ENCODE results near the gene ACKR2. TPM values are rescaled to one million over a fixed set of nuclear protein-coding genes. Genes with fewer than 3 reads are reported as not detected.
A peak's percentile ranks its signal among the peaks of the same experiment; 100 is the strongest.

The ACKR2 gene
- total and polyA plus RNA-seq, 8 donors, result 0.77 to 7.9 (median 2.0) TPM

DNA sequence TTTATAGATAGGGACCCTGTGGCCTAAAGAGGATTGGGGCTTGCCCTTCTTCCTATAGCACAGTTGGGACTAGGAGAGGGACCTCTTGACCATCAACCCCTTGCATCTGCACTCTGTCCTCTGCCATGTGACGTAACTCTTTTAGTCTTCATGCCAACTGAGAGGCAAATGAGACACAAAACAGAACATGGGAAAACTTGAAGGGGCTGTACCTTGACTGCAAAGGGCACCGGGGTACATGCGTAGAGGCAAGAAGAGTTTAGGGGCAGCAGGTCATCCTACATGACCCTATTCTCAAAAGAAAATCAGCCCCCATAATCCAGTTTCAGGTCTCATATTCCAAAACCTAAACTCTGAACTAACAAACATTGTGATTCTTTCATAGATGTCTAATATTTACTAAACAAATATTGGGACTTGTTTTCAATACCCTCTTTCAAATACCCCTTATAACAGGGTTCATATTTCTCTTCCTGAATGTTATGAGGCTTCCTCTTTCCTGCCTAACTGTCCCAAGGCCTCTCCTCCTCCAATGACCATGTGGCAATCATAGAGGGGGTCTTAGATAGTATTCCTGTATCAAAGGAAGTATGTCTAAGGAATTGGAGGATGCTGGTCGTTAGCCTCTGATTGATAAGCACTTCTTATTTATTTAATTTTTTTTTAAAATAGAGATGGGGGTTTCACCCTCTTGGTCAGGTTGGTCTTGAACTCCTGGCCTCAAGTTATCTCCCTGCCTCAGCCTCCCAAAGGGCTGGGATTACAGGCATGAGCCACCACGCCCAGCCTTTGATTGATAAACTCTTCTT lies 20.6 kb downstream of the ACKR2 start:
- TF ChIP-seq, protein P1, sequence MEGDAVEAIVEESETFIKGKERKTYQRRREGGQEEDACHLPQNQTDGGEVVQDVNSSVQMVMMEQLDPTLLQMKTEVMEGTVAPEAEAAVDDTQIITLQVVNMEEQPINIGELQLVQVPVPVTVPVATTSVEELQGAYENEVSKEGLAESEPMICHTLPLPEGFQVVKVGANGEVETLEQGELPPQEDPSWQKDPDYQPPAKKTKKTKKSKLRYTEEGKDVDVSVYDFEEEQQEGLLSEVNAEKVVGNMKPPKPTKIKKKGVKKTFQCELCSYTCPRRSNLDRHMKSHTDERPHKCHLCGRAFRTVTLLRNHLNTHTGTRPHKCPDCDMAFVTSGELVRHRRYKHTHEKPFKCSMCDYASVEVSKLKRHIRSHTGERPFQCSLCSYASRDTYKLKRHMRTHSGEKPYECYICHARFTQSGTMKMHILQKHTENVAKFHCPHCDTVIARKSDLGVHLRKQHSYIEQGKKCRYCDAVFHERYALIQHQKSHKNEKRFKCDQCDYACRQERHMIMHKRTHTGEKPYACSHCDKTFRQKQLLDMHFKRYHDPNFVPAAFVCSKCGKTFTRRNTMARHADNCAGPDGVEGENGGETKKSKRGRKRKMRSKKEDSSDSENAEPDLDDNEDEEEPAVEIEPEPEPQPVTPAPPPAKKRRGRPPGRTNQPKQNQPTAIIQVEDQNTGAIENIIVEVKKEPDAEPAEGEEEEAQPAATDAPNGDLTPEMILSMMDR (IDR thresholded peaks at IDR 0.05), result no peak
- Histone ChIP-seq H3K4me1 (peaks cover 0 to 6% of the 10 kb centered on the region in 2 donors), H3K9me3 (no peaks in the 10 kb centered on the region), H3K4me3 (no peak overlapping the region), H3K36me3 (no peaks in the 10 kb centered on the region), H3K27ac (no peak overlapping the region), H3K27me3 (no peaks in the 10 kb centered on the region)
- intact Hi-C loops (cut with DNase I), result loop anchor here in 1 of 2 donors (5.0 kb wide), 1 partner anchor 52 kb away; no protein-coding TSS in a partner anchor
- ATAC-seq, result no peak
- no peak for DNase-seq

DNA sequence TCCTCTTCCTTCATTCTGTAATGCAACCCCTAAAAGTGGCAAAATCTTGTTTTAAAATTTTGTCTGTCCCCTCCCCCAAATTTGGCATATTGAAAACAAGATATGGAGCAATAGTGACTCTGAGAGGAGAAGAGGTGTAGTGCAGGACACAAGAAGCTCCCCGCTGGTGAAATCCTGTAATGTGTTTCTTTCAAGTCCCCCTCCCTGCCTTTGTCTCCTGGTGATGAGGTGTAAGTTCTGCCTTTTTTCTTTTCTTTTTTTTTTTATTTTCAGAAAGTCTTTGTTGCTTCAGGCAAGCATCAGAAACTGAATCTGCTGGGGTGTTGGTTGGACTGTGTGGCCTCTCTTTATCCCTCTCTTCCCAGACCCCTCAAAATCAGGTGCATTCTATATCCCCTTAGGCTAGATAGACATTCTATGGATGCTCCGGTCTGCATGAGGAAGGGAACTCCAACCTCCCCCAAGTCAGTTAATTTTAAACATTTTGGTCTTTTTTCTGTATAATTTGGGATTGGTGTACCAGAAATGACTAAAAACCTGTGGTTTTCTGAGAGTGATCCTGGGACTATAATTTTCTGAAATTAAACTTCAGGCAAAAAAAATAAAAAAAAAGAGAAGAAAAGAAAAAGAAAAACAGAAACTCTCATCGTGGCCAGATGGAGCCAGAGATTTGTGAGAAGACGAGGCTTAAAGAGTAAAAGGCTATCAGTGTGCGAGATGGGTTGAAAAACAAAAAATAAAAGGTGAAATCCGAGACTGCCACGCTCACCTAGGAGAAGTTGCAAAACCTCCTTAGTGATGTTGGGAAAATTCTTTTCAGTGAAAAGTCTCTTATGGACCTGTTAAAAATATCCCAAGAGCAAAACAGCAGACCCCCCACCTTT lies 21.4 kb downstream of the ACKR2 start:
- Histone ChIP-seq H3K4me3 (no peak overlapping the region), H3K27ac (no peak overlapping the region), H3K36me3 (no peaks in the 10 kb centered on the region), H3K27me3 (no peaks in the 10 kb centered on the region), H3K9me3 (no peaks in the 10 kb centered on the region), H3K4me1 (peaks cover 0 to 6% of the 10 kb centered on the region in 2 donors)
- TF ChIP-seq, protein P1 (IDR thresholded peaks at IDR 0.05), result peak in 1 of 2 donors; percentile 15
- ATAC-seq (peak; percentile 82), DNase-seq (peak in 1 of 4 donors; percentile 26)
- intact Hi-C loops (cut with DNase I), result loop anchor here in 1 of 2 donors (5.0 kb wide), 1 partner anchor 52 kb away; no protein-coding TSS in a partner anchor

DNA sequence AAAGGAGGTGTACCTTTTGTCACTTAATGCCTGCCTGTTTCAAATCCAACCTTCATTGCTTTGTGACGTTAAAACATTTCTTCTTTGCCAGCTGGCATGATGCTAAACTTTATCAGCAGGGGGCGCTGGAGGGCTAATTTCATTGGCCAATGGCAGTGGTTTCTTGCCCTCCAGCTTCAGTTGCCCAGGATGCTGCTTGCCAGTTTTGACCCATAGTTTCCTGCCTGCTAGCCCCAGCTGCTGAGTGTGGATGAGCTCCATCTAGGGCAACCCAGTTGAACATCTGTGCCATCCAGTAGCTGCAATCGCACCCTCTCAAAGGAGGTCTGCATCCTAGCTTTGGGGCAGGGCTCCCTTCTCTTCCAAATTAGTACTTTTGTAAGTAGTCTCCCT lies 22.1 kb downstream of the ACKR2 start:
- no peak overlapping the region for H3K27ac ChIP-seq
- H3K27me3 ChIP-seq, result no peaks in the 10 kb centered on the region
- TF ChIP-seq, protein P1 (IDR thresholded peaks at IDR 0.05), result peak; percentile 73 to 83
- H3K4me3 ChIP-seq, result no peak overlapping the region
- H3K9me3 ChIP-seq, result no peaks in the 10 kb centered on the region
- ATAC-seq, result peak; percentile 91
- peaks cover 0 to 6% of the 10 kb centered on the region in 2 donors for H3K4me1 ChIP-seq
- H3K36me3 ChIP-seq, result no peaks in the 10 kb centered on the region
- peak in 3 of 4 donors; percentile 35 to 58 (median 56) for DNase-seq
- intact Hi-C loops (cut with DNase I), result loop anchor here in 1 of 2 donors (5.0 kb wide), 1 partner anchor 51 kb away; no protein-coding TSS in a partner anchor

DNA sequence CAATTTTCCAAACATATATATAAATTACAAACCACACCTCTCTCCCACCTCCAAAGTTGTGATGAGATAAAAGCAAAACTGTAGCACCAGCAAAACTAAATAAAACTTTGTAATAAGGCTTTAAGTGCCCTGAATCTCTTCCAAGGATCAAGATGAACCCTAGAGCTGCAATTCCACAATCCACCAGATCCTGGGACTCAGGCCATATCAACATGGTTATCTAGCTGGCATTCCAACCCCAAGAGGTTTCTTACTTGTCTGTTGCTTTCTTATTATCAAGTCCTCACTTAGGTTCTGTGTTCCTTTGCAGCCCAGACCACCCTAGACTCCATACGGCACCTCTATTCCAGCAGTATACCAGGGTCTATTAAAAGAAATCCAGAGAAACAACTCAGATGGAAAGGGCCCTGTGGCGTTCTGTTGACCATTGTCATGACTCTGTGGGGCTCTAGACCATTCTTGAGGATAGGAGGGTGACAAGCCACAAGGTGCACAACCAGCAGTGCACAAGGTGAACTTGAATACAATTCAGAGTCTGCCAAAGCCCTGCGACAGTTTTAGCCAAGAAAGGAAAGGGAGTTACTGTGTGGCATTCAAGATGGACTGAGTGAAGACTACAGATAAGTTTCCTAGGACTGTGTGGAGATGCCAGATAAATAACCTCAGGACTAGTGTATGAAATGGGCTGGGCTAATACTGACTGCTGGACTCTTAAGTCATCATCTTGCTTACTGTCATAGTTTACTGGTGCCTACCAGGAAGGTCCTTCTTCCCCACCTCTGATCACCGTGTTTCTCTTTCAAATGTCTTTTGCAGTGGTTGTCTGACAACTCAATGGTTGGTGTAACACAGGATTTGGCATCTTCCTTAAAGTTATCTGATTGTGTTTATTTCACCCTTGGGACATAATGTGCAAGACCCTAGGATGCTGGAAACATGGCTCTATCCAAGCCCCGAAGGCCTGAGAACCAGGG lies 27.2 kb downstream of the ACKR2 start:
- ATAC-seq, result no peak
- no peak overlapping the region for H3K4me3 ChIP-seq
- no peak overlapping the region for H3K27ac ChIP-seq
- H3K4me1 ChIP-seq, result no peaks in the 10 kb centered on the region
- H3K36me3 ChIP-seq, result no peaks in the 10 kb centered on the region
- no peak for DNase-seq
- intact Hi-C loops (cut with DNase I), result no loop called here
- H3K9me3 ChIP-seq, result no peaks in the 10 kb centered on the region
- TF ChIP-seq, protein P1 (IDR thresholded peaks at IDR 0.05), result no peak
- H3K27me3 ChIP-seq, result no peaks in the 10 kb centered on the region
